OCI-LY3 (cell line): Measurements from ENCODE around the gene CASR.

Experiments used
- CTCF ChIP-seq: fragments of 200-600, 300-600 bp; sonication (generic); IDR thresholded peaks from 2 replicates; pipeline ENCODE4 v1.5.1; 2014; ENCODE audit warnings: antibody characterized with exemption, low read length, low read depth
- EZH2phosphoT487 ChIP-seq: fragments of 200-600 bp; shearing (Covaris generic); IDR thresholded peaks from 2 replicates; pipeline ENCODE4 v1.6.1; 2018; ENCODE audit warnings: antibody characterized with exemption, mixed run types, low read depth

GRCh38 chr3:122299872-122300460 is 116.5 kb downstream of the CASR start:
- TF ChIP-seq CTCF (peak; percentile 62), EZH2phosphoT487 (no peak)
